ENCODE results near the gene RTL10.

RTL10 gene

DNA sequence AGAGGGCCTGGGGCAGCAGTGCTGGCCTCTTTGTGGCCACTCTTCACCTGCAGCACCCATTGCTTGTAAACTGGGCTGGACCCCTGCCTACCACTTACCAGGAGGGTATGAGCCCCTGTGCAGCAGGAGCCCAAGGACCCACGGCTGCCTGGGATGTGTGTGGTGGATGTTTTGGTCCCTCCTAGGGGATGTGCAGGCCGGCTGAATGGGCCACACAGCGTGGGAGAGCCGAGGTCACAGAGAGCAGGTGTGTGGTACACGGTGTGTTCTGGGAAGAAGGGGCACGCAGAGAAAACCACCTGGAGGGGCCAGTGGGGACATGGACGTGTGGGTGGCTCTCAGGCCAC lies 19.3 kb upstream of the RTL10 start:
- no peak overlapping the region for H3K4me3 ChIP-seq (ENCODE audit: low read length)
- H3K9me2 ChIP-seq (replicated peaks; ENCODE audit: insufficient read depth, low read length), result no peaks in the 10 kb centered on the region
- TF ChIP-seq, protein P1, sequence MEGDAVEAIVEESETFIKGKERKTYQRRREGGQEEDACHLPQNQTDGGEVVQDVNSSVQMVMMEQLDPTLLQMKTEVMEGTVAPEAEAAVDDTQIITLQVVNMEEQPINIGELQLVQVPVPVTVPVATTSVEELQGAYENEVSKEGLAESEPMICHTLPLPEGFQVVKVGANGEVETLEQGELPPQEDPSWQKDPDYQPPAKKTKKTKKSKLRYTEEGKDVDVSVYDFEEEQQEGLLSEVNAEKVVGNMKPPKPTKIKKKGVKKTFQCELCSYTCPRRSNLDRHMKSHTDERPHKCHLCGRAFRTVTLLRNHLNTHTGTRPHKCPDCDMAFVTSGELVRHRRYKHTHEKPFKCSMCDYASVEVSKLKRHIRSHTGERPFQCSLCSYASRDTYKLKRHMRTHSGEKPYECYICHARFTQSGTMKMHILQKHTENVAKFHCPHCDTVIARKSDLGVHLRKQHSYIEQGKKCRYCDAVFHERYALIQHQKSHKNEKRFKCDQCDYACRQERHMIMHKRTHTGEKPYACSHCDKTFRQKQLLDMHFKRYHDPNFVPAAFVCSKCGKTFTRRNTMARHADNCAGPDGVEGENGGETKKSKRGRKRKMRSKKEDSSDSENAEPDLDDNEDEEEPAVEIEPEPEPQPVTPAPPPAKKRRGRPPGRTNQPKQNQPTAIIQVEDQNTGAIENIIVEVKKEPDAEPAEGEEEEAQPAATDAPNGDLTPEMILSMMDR (IDR thresholded peaks at IDR 0.05; ENCODE audit: low read length), result no peak
- no peak overlapping the region for H3K9ac ChIP-seq (ENCODE audit: low read length)
- no peak overlapping the region for H2AFZ ChIP-seq (ENCODE audit: low read length)
- no peaks in the 10 kb centered on the region for H3K79me2 ChIP-seq (ENCODE audit: low read length)
- H3K27me3 ChIP-seq (replicated peaks; ENCODE audit: insufficient read depth, low read length), result no peaks in the 10 kb centered on the region
- no peaks in the 10 kb centered on the region for H3K4me1 ChIP-seq (ENCODE audit: low read length)
- H4K20me1 ChIP-seq (ENCODE audit: insufficient read depth, low read length), result no peaks in the 10 kb centered on the region
- no peaks in the 10 kb centered on the region for H3K36me3 ChIP-seq (replicated peaks; ENCODE audit: insufficient read depth, low read length)
- no peak overlapping the region for H3K27ac ChIP-seq (ENCODE audit: low read length)
- H3F3A ChIP-seq (ENCODE audit: insufficient read depth, low read length), result no peaks in the 10 kb centered on the region
- no peaks in the 10 kb centered on the region for H3K9me3 ChIP-seq (replicated peaks; ENCODE audit: insufficient read depth, low read length)
- no peak overlapping the region for H3K4me2 ChIP-seq (ENCODE audit: low read depth, low read length)
- DNase-seq, result no peak

DNA sequence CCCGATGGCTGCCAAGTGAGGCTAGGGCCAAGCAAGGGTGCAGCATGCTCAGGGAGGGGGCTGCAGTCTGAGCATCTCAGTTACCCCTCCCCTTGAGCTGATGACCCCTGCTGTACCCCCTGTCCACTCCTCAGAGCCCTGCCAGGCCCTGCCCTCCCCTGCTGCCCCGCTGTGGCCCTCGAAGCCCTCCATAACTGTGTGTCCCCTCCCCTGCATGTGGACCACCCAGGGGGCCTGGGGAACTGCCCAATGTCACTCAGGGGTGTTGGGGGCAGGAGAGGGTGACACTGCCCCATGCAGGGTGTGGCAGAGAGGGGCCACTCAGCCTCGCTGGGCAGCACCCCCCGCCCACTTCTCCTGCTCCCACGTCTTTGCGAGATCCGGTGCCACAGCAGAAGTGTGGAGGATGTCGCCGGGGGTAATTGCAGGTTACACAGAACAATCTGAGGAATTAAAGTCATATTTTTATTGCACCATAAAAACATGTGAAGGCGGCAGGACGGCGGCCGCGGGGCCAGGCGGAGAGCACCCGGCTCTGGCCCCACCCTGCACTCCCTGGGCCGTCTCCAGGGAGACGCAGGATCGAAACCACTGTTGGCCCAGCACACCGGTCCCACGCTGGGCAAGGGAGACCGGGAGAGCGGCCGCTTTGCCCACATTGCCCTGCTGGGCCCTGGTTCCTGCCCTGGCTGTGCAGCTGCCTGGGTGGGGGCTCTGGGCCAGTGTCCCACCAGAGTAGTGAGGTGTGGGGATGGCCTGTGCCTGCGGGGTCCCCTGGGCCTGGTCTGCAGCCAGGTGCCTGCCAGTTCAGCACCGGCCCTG lies 18.7 kb upstream of the RTL10 start:
- H3K4me3 ChIP-seq (ENCODE audit: low read length), result no peak overlapping the region
- H3K9ac ChIP-seq (ENCODE audit: low read length), result no peak overlapping the region
- H2AFZ ChIP-seq (ENCODE audit: low read length), result no peak overlapping the region
- H3K36me3 ChIP-seq (replicated peaks; ENCODE audit: insufficient read depth, low read length), result no peaks in the 10 kb centered on the region
- no peaks in the 10 kb centered on the region for H4K20me1 ChIP-seq (ENCODE audit: insufficient read depth, low read length)
- no peaks in the 10 kb centered on the region for H3F3A ChIP-seq (ENCODE audit: insufficient read depth, low read length)
- no peaks in the 10 kb centered on the region for H3K9me3 ChIP-seq (replicated peaks; ENCODE audit: insufficient read depth, low read length)
- no peaks in the 10 kb centered on the region for H3K4me1 ChIP-seq (ENCODE audit: low read length)
- TF ChIP-seq EZH2 (optimal IDR thresholded peaks at IDR 0.05; ENCODE audit: low read depth, low read length) (no peak), EZH2phosphoT487 (IDR thresholded peaks at IDR 0.05; ENCODE audit: low read length) (no peak)
- no peaks in the 10 kb centered on the region for H3K27me3 ChIP-seq (replicated peaks; ENCODE audit: insufficient read depth, low read length)
- H3K79me2 ChIP-seq (ENCODE audit: low read length), result no peaks in the 10 kb centered on the region
- H3K27ac ChIP-seq (ENCODE audit: low read length), result no peak overlapping the region
- DNase-seq, result no peak
- no peak overlapping the region for H3K4me2 ChIP-seq (ENCODE audit: low read depth, low read length)
- H3K9me2 ChIP-seq (replicated peaks; ENCODE audit: insufficient read depth, low read length), result no peaks in the 10 kb centered on the region

DNA sequence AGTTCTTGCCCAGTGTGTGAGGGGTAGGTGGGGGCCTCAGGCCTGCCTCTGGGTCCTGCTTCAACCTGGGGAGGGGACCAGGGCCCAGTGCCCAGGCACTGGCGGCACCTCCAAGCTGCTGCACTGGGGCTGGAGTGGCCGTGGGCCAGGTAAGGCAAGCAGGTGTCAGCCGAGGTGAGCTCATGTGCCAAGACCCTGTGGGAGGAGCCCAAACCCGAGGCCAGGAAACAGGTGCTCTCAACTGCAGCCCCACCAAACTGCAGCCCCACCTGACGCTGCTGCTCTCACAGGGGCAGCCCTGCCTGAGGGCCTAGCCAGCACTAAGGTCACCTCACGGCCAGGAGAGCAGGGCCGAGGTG lies 18.1 kb upstream of the RTL10 start:
- no peak overlapping the region for H3K4me2 ChIP-seq (ENCODE audit: low read depth, low read length)
- H3K36me3 ChIP-seq (replicated peaks; ENCODE audit: insufficient read depth, low read length), result no peaks in the 10 kb centered on the region
- no peak for DNase-seq
- no peak overlapping the region for H2AFZ ChIP-seq (ENCODE audit: low read length)
- TF ChIP-seq, protein P1 (IDR thresholded peaks at IDR 0.05; ENCODE audit: low read length), result no peak
- TF ChIP-seq EZH2 (optimal IDR thresholded peaks at IDR 0.05; ENCODE audit: low read depth, low read length) (no peak), EZH2phosphoT487 (IDR thresholded peaks at IDR 0.05; ENCODE audit: low read length) (no peak)
- no peaks in the 10 kb centered on the region for H3K9me2 ChIP-seq (replicated peaks; ENCODE audit: insufficient read depth, low read length)
- no peaks in the 10 kb centered on the region for H3K4me1 ChIP-seq (ENCODE audit: low read length)
- H4K20me1 ChIP-seq (ENCODE audit: insufficient read depth, low read length), result no peaks in the 10 kb centered on the region
- no peaks in the 10 kb centered on the region for H3K79me2 ChIP-seq (ENCODE audit: low read length)
- no peak overlapping the region for H3K27ac ChIP-seq (ENCODE audit: low read length)
- no peaks in the 10 kb centered on the region for H3K27me3 ChIP-seq (replicated peaks; ENCODE audit: insufficient read depth, low read length)
- no peak overlapping the region for H3K9ac ChIP-seq (ENCODE audit: low read length)
- no peak overlapping the region for H3K4me3 ChIP-seq (ENCODE audit: low read length)
- H3K9me3 ChIP-seq (replicated peaks; ENCODE audit: insufficient read depth, low read length), result no peaks in the 10 kb centered on the region
- no peaks in the 10 kb centered on the region for H3F3A ChIP-seq (ENCODE audit: insufficient read depth, low read length)

Data from MM.1S (cell line).